ENCODE measurements around the gene BTRC. TPM values are rescaled to one million over a fixed set of nuclear protein-coding genes. Genes with fewer than 3 reads are reported as not detected.
A peak's percentile ranks its signal among the peaks of the same experiment; 100 is the strongest.

The BTRC gene
- total RNA-seq: 1 to 10 TPM; 4.8 to 8.4 (median 6.5) TPM
- long read RNA-seq, partial matches to known transcripts: 1 of 2 reads
- long read RNA-seq, other reads (novel, unspliced or antisense): 1 of 2 reads

GRCh38 chr10:101353692-101354327 lies at the start of gene BTRC:
TSS of gene BTRC (plus strand) at chr10:101354165. CDS start at chr10:101354181, 16 bp downstream.
- H3K9me3 ChIP-seq: no peaks in the 10 kb centered on the region
- DNase-seq (peak; percentile 95 to 98 (median 98)), ATAC-seq (peak; percentile 97 to 99 (median 98))
- peak within 1 kb of the TSS; percentile 85 to 97 (median 91) for H3K4me3 ChIP-seq
- H3K4me1 ChIP-seq: peaks cover 0 to 12% (median 0%) of the 10 kb centered on the region in 4 donors
- H3K27me3 ChIP-seq: no peaks in the 10 kb centered on the region
- TF ChIP-seq POLR2A (IDR thresholded peaks at IDR 0.05) (peak; percentile 68), CTCF (IDR thresholded peaks at IDR 0.05) (no peak)
- no peaks in the 10 kb centered on the region for H3K36me3 ChIP-seq
- WGBS (ENCODE audit: insufficient coverage, low coverage, low lambda C conversion rate, missing lambda C conversion rate): 0% methylated on average over 11 of the region's 50 CpGs
- peak within 1 kb of the TSS; percentile 74 to 75 (median 74) for H3K27ac ChIP-seq
- intact Hi-C loops (cut with DNase I): no loop called here

- Histone ChIP-seq H3K4me3 (no peak overlapping the region), H3K4me1 (no peaks in the 10 kb centered on the region), H3K9me3 (no peaks in the 10 kb centered on the region), H3K36me3 (no peaks in the 10 kb centered on the region), H3K27me3 (no peaks in the 10 kb centered on the region), H3K27ac (no peak overlapping the region)
- ATAC-seq (no peak), DNase-seq (no peak)
- intact Hi-C loops (cut with DNase I): loop anchor here in 1 of 2 donors (10.0 kb wide), 1 partner anchor 130 kb away; no protein-coding TSS in a partner anchor
- TF ChIP-seq CTCF (IDR thresholded peaks at IDR 0.05) (no peak), POLR2A (IDR thresholded peaks at IDR 0.05) (no peak)
- WGBS (ENCODE audit: insufficient coverage, low coverage, low lambda C conversion rate, missing lambda C conversion rate): 91% methylated on average over 8 of the region's 9 CpGs
Observed at GRCh38 chr10:101304316-101304715, 49.6 kb upstream of the BTRC start.

- Histone ChIP-seq H3K4me3 (no peak overlapping the region), H3K27me3 (no peaks in the 10 kb centered on the region), H3K36me3 (no peaks in the 10 kb centered on the region), H3K9me3 (no peaks in the 10 kb centered on the region), H3K27ac (no peak overlapping the region), H3K4me1 (no peaks in the 10 kb centered on the region)
- 60% methylated on average over 16 of the region's 17 CpGs for WGBS (ENCODE audit: insufficient coverage, low coverage, low lambda C conversion rate, missing lambda C conversion rate)
- DNase-seq (no peak), ATAC-seq (no peak)
- intact Hi-C loops (cut with DNase I): loop anchor here in 1 of 2 donors (10.0 kb wide), 1 partner anchor 129 kb away; no protein-coding TSS in a partner anchor
- TF ChIP-seq POLR2A (IDR thresholded peaks at IDR 0.05): no peak
- TF ChIP-seq CTCF (IDR thresholded peaks at IDR 0.05): no peak
Observed at GRCh38 chr10:101305320-101306241, 48.4 kb upstream of the BTRC start.

- no peak for DNase-seq
- Histone ChIP-seq H3K4me1 (no peaks in the 10 kb centered on the region), H3K9me3 (no peaks in the 10 kb centered on the region), H3K4me3 (no peak overlapping the region), H3K27ac (no peak overlapping the region), H3K36me3 (no peaks in the 10 kb centered on the region), H3K27me3 (no peaks in the 10 kb centered on the region)
- TF ChIP-seq CTCF (IDR thresholded peaks at IDR 0.05) (no peak), POLR2A (IDR thresholded peaks at IDR 0.05) (no peak)
- intact Hi-C loops (cut with DNase I): loop anchor here in 1 of 2 donors (10.0 kb wide), 1 partner anchor 127 kb away; no protein-coding TSS in a partner anchor
- 40% methylated on average over 1 of the region's 2 CpGs for WGBS (ENCODE audit: insufficient coverage, low coverage, low lambda C conversion rate, missing lambda C conversion rate)
- ATAC-seq: no peak
Observed at GRCh38 chr10:101308051-101308450, 45.9 kb upstream of the BTRC start.

All from right lobe of liver (tissue), 6 donors.